CD4-positive, alpha-beta T cell (primary cell): ENCODE measurements around the gene C10orf95. TPM values are rescaled to one million over a fixed set of nuclear protein-coding genes. Genes with fewer than 3 reads are reported as not detected.

Experiments
- ATAC-seq: fragments of 200-7000 bp; cut with Tn5 transposase; one replicate; pipeline ENCODE4 v1.10.0; 2022; ENCODE audit warnings: mild to moderate bottlenecking; ENCODE audit not compliant: poor library complexity
- CTCF ChIA-PET: fragments of 350-600 bp; sonication (Branson Sonifier 250); formaldehyde crosslinking; loops from one replicate; lab custom pipeline; 2021; ENCODE audit warnings: antibody characterized with exemption, inconsistent platforms; lab: Charles Lee
- POLR2A ChIA-PET: fragments of 350-600 bp; sonication (Branson Sonifier 250); formaldehyde crosslinking; loops from one replicate; lab custom pipeline; 2021; ENCODE audit warnings: antibody characterized with exemption, inconsistent platforms; lab: Charles Lee
- DNase-seq, 14 experiments: peaks; one replicate each; pipeline ENCODE4 v3.0.0-alpha.2; 2013 to 2020; ENCODE audit warnings: mixed read lengths in 2 of 14
- H3K27ac ChIP-seq, 2 donors: one replicate each; pipeline versions ENCODE4 v1.5.1 to v1.7.0; 2013; ENCODE audit warnings: low read length in 2 of 2, low read depth in 1 of 2, mild to moderate bottlenecking in 1 of 2
- H3K27me3 ChIP-seq, 2 experiments: 1 replicate in 1 of 2; 2 replicates in 1 of 2; pipeline versions ENCODE4 v1.6.1 to v1.7.0; 2013; ENCODE audit warnings: low read length in 2 of 2, control low read depth in 1 of 2, mild to moderate bottlenecking in 1 of 2, moderate library complexity in 1 of 2; ENCODE audit not compliant: insufficient read depth in 2 of 2, control insufficient read depth in 1 of 2
- H3K36me3 ChIP-seq: one replicate; pipeline ENCODE4 v1.6.1; 2013; ENCODE audit warnings: low read length, control low read depth; ENCODE audit not compliant: insufficient read depth
- H3K4me1 ChIP-seq: one replicate; pipeline ENCODE4 v1.6.1; 2013; ENCODE audit warnings: low read length, control low read depth; ENCODE audit not compliant: insufficient read depth
- H3K4me3 ChIP-seq: one replicate; pipeline ENCODE4 v1.5.1; 2013; ENCODE audit warnings: mild to moderate bottlenecking, low read length, moderate library complexity
- H3K9me3 ChIP-seq, 2 experiments: 1 replicate in 1 of 2; 2 replicates in 1 of 2; pipeline versions ENCODE4 v1.6.1 to v1.7.0; 2013; ENCODE audit warnings: low read length in 2 of 2, mild to moderate bottlenecking in 2 of 2, control low read depth in 1 of 2, moderate library complexity in 1 of 2; ENCODE audit not compliant: control insufficient read depth in 1 of 2, insufficient read depth in 1 of 2
- H3K27ac Mint-ChIP-seq: one replicate; pipeline ENCODE4 v1.8.0; 2020; ENCODE audit warnings: mixed read lengths
- H3K27me3 Mint-ChIP-seq: one replicate; pipeline ENCODE4 v1.8.0; 2021; ENCODE audit warnings: mixed read lengths
- H3K36me3 Mint-ChIP-seq: one replicate; pipeline ENCODE4 v1.8.0; 2021; ENCODE audit warnings: low read depth, mixed read lengths
- H3K4me1 Mint-ChIP-seq: one replicate; pipeline ENCODE4 v1.8.0; 2021; ENCODE audit warnings: low read depth, mixed read lengths
- H3K4me3 Mint-ChIP-seq: one replicate; pipeline ENCODE4 v1.8.0; 2020; ENCODE audit warnings: mild to moderate bottlenecking, mixed read lengths
- H3K9me3 Mint-ChIP-seq: one replicate; pipeline ENCODE4 v1.8.0; 2020; ENCODE audit warnings: mixed read lengths
- intact Hi-C, 2 experiments: fragments of 100-400 bp; cut with DNase I in 1 of 2; cut with micrococcal nuclease in 1 of 2; formaldehyde crosslinking; loops; one replicate each; pipeline versions ENCODE4 v1.15.1 to v1.9.0; 2023 to 2025; cut with DNase I, micrococcal nuclease
- total RNA-seq, 174 experiments: library from RNA in 2 of 174; stranded (reverse) in 2 of 174; gene quantifications; one replicate each; pipeline ENCODE4 v1.2.3 and lab custom pipeline; 2021 to 2026
- TF ChIP-seq, protein P1 (sequence below): fragments of 200-600 bp; IDR thresholded peaks from one replicate; pipeline ENCODE4 v1.8.0; 2022; ENCODE audit warnings: antibody characterized with exemption, mild to moderate bottlenecking

The C10orf95 gene
- total RNA-seq, 2 experiments from 2014 or later = 0.16 to 0.28 TPM

DNA sequence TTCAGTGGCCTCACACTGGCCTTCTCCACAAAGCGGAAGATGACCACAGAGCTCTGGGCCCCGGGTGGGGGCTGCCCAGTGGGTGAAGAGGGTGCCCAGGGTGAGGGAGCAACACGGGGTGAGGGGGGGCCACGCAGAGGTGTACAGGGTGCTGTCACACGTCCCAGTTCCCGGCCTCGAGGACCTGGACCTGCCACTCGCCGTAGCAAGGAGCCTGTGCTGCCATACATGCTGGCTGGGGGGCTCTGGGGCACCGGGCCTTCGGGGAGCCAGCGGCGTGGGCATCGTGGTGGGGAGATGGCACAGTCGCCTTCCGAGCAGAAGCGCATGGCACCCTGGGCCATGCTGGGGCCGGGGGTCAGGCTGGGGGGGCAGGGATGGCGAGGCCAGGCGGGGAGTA, 34.6 kb downstream of the C10orf95 start:
- no peak for ATAC-seq
- H3K4me1 Mint-ChIP-seq = peaks cover 32% of the 10 kb centered on the region
- POLR2A ChIA-PET = no interaction called here
- TF ChIP-seq, protein P1, sequence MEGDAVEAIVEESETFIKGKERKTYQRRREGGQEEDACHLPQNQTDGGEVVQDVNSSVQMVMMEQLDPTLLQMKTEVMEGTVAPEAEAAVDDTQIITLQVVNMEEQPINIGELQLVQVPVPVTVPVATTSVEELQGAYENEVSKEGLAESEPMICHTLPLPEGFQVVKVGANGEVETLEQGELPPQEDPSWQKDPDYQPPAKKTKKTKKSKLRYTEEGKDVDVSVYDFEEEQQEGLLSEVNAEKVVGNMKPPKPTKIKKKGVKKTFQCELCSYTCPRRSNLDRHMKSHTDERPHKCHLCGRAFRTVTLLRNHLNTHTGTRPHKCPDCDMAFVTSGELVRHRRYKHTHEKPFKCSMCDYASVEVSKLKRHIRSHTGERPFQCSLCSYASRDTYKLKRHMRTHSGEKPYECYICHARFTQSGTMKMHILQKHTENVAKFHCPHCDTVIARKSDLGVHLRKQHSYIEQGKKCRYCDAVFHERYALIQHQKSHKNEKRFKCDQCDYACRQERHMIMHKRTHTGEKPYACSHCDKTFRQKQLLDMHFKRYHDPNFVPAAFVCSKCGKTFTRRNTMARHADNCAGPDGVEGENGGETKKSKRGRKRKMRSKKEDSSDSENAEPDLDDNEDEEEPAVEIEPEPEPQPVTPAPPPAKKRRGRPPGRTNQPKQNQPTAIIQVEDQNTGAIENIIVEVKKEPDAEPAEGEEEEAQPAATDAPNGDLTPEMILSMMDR = no peak
- H3K36me3 ChIP-seq = no peaks in the 10 kb centered on the region
- DNase-seq = peak in 1 of 14 experiments; percentile 23
- peaks cover 40% of the 10 kb centered on the region for H3K4me1 ChIP-seq
- H3K27me3 ChIP-seq = peaks cover 22 to 25% of the 10 kb centered on the region in 2 experiments
- H3K4me3 Mint-ChIP-seq = no peak overlapping the region
- H3K27me3 Mint-ChIP-seq = peaks cover 47% of the 10 kb centered on the region
- peaks cover 0 to 11% of the 10 kb centered on the region in 2 experiments for H3K9me3 ChIP-seq
- no peak overlapping the region for H3K27ac Mint-ChIP-seq
- H3K36me3 Mint-ChIP-seq = peaks cover 10% of the 10 kb centered on the region
- H3K27ac ChIP-seq = no peak overlapping the region
- no peak overlapping the region for H3K4me3 ChIP-seq
- CTCF ChIA-PET = no interaction called here
- H3K9me3 Mint-ChIP-seq = no peaks in the 10 kb centered on the region
- intact Hi-C loops = loop anchor here in 1 of 2 experiments (5.0 kb wide), 1 partner anchor 54 kb away; no protein-coding TSS in a partner anchor

DNA sequence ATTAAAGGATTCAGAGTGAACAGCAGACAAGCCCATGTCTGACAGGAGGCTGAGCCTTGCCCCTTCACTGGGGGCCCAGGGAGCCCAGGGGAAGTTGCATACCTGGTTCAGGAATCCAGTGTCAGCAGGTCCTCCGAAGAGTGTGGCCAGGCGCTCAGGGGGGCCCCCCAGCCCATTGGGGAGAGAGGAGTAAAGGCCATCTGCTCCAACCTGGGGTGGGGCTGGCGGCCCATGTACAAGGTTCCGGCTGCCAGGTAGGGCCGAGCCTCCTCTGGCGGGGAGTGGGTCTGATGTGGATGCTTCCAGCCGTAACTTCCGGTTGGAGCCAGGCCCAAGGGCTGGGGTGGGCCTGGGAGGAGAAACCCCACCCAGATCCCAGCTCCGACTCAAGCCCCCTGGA, 35.1 kb downstream of the C10orf95 start:
- H3K36me3 ChIP-seq = no peaks in the 10 kb centered on the region
- peaks cover 11% of the 10 kb centered on the region for H3K36me3 Mint-ChIP-seq
- peaks cover 35% of the 10 kb centered on the region for H3K4me1 Mint-ChIP-seq
- no peaks in the 10 kb centered on the region for H3K9me3 Mint-ChIP-seq
- H3K27ac Mint-ChIP-seq = no peak overlapping the region
- peaks cover 0 to 11% of the 10 kb centered on the region in 2 experiments for H3K9me3 ChIP-seq
- TF ChIP-seq, protein P1 = no peak
- no peak overlapping the region for H3K27ac ChIP-seq
- H3K27me3 Mint-ChIP-seq = peaks cover 51% of the 10 kb centered on the region
- no peak for ATAC-seq
- H3K4me3 ChIP-seq = no peak overlapping the region
- peak overlapping the region; percentile 77 for H3K4me3 Mint-ChIP-seq
- H3K27me3 ChIP-seq = peaks cover 25 to 26% of the 10 kb centered on the region in 2 experiments
- ChIA-PET CTCF (no interaction called here), POLR2A (no interaction called here)
- H3K4me1 ChIP-seq = peaks cover 40% of the 10 kb centered on the region
- intact Hi-C loops = loop anchor here in 1 of 2 experiments (5.0 kb wide), 1 partner anchor 54 kb away; no protein-coding TSS in a partner anchor
- no peak for DNase-seq

DNA sequence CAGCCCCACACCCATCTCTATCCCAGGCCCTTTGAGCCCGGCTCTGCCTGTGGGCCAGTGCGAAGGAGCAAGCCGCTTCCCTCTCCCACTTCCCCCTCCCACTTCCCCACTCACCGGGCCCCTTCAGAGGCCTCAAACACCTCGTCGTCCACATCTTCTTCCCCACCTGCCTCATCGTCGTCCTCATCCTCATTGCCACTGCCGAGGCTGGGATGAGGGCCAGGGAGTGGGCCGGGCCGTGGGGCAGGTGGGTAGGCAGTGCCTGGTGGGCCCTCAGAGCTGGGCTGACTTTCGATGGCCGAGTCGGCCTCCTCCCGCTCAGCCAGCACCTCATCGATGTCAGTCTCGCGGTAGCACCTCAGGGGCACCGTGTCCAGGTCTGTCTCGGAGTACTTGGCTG, 36.6 kb downstream of the C10orf95 start:
- DNase-seq (peak in 1 of 14 experiments; percentile 22), ATAC-seq (no peak)
- Histone ChIP-seq H3K27ac (no peak overlapping the region), H3K4me3 (no peak overlapping the region), H3K9me3 (peaks cover 0 to 20% of the 10 kb centered on the region in 2 experiments), H3K36me3 (no peaks in the 10 kb centered on the region), H3K4me1 (peaks cover 45% of the 10 kb centered on the region), H3K27me3 (peaks cover 30 to 34% of the 10 kb centered on the region in 2 experiments)
- TF ChIP-seq, protein P1 = no peak
- Mint-ChIP-seq H3K36me3 (peaks cover 6% of the 10 kb centered on the region), H3K9me3 (no peaks in the 10 kb centered on the region), H3K27me3 (peaks cover 57% of the 10 kb centered on the region), H3K4me1 (peaks cover 31% of the 10 kb centered on the region), H3K4me3 (no peak overlapping the region), H3K27ac (no peak overlapping the region)
- CTCF ChIA-PET = interaction anchor here (0.9 kb wide), 1 partner anchor 11 kb away, joined by 3 read pairs; no protein-coding TSS in a partner anchor
- POLR2A ChIA-PET = no interaction called here
- intact Hi-C loops = loop anchor here in 1 of 2 experiments (5.0 kb wide), 1 partner anchor 52 kb away; no protein-coding TSS in a partner anchor
